Sigmoid colon (tissue), 4 donors: ENCODE data around the gene LRRC52.

Experiments
- CTCF ChIP-seq, 4 experiments: fragments of 450-650 bp in 3 of 4; fragments of 200-600 bp in 1 of 4; IDR thresholded peaks; one replicate each; pipeline ENCODE4 v1.5.1; 2016 to 2019; ENCODE audit warnings: antibody characterized with exemption in 4 of 4, mild to moderate bottlenecking in 3 of 4, moderate library complexity in 2 of 4
- EP300 ChIP-seq, 4 donors: sonication (generic); formaldehyde crosslinking; IDR thresholded peaks; one replicate each; pipeline ENCODE4 v1.6.1; 2017; ENCODE audit warnings: antibody characterized with exemption in 4 of 4
- POLR2A ChIP-seq, 2 donors: fragments of 450-650 bp; IDR thresholded peaks; one replicate each; pipeline ENCODE4 v1.6.1; 2016; ENCODE audit warnings: antibody characterized with exemption in 2 of 2, mild to moderate bottlenecking in 2 of 2, moderate library complexity in 2 of 2
- POLR2AphosphoS5 ChIP-seq, 4 donors: sonication (generic); formaldehyde crosslinking; IDR thresholded peaks; one replicate each; pipeline ENCODE4 v1.6.1; 2017; ENCODE audit warnings: antibody characterized with exemption in 4 of 4

- TF ChIP-seq POLR2A (IDR thresholded peaks at IDR 0.05) (no peak), CTCF (IDR thresholded peaks at IDR 0.05) (no peak), EP300 (IDR thresholded peaks at IDR 0.05) (no peak), POLR2AphosphoS5 (IDR thresholded peaks at IDR 0.05) (no peak)
These were observed 57.0 kb downstream of the LRRC52 start for GRCh38 chr1:165600793-165601192.
